HCT116 (cell line): ENCODE measurements around the gene DPY19L3. TPM values are rescaled to one million over a fixed set of nuclear protein-coding genes. Genes with fewer than 3 reads are reported as not detected.

Source experiments
- ATAC-seq: fragments of 200-7000 bp; cut with Tn5 transposase; 2 replicates; pipeline ENCODE4 v1.9.1; 2020; ENCODE audit warnings: mild to moderate bottlenecking, moderate library complexity
- BruUV-seq: library from RNA; stranded (reverse); fragments of 400-500 nt; replicated peaks from 2 replicates; lab custom pipeline; 2021; lab: Mats Ljungman, UMichigan
- CTCF ChIA-PET: fragments of 300-600 bp; sonication (Branson Sonifier 250); formaldehyde crosslinking; loops from one replicate; lab custom pipeline; 2021; ENCODE audit warnings: antibody characterized with exemption; lab: Charles Lee
- POLR2A ChIA-PET: fragments of 300-600, 350-600 bp; sonication (Branson Sonifier 250); formaldehyde crosslinking; loops from one replicate; lab custom pipeline; 2021; ENCODE audit warnings: antibody characterized with exemption; lab: Charles Lee
- RAD21 ChIA-PET, 2 experiments: fragments of 300-600 bp; sonication (Branson Sonifier 250); formaldehyde crosslinking; loops; one replicate each; lab custom pipeline; 2023; ENCODE audit warnings: low total read pairs in 2 of 2; ENCODE audit not compliant: uncharacterized antibody in 2 of 2, unreplicated experiment in 2 of 2, low non-redundant PET in 1 of 2; lab: Charles Lee
- DNase-seq: peaks from one replicate; pipeline ENCODE4 v3.0.0-alpha.2; 2010; ENCODE audit warnings: low read depth, low spot score
- H2AFZ ChIP-seq: fragments of 200-600 bp; shearing (Covaris generic), sonication (generic); 2 replicates; pipeline ENCODE4 v1.6.1; 2017; ENCODE audit warnings: low read depth, mixed run types, mixed read lengths, antibody characterized with exemption, low read length; ENCODE audit not compliant: poor library complexity, severe bottlenecking
- H3K27ac ChIP-seq: 2 replicates; pipeline ENCODE4 v1.5.1; 2012; ENCODE audit warnings: low read depth, low read length
- H3K27me3 ChIP-seq: fragments of 200-600 bp; sonication (generic); 2 replicates; pipeline ENCODE4 v1.6.1; 2016; ENCODE audit warnings: mixed run types, low read length, mixed read lengths; ENCODE audit not compliant: insufficient read depth
- H3K36me3 ChIP-seq, 2 experiments: fragments of 200-500 bp in 1 of 2; fragments of 200-600 bp in 1 of 2; sonication (Bioruptor generic) in 1 of 2; sonication (generic) in 1 of 2; 2 replicates each; pipeline versions ENCODE4 v1.5.1 to v1.6.1; 2014 to 2016; ENCODE audit warnings: low read length in 2 of 2, inconsistent platforms in 1 of 2, mixed read lengths in 1 of 2, mixed run types in 1 of 2; ENCODE audit not compliant: insufficient read depth in 2 of 2, control insufficient read depth in 1 of 2
- H3K4me1 ChIP-seq, 2 experiments: fragments of 200-600 bp in 1 of 2; sonication (generic) in 1 of 2; 2 replicates each; pipeline versions ENCODE4 v1.5.1 to v1.6.1; 2012 to 2017; ENCODE audit warnings: low read length in 2 of 2, inconsistent platforms in 1 of 2, mild to moderate bottlenecking in 1 of 2, mixed read lengths in 1 of 2, mixed run types in 1 of 2, moderate library complexity in 1 of 2; ENCODE audit not compliant: insufficient read depth in 2 of 2, control insufficient read depth in 1 of 2
- H3K4me2 ChIP-seq: fragments of 200-600 bp; sonication (generic); 2 replicates; pipeline ENCODE4 v1.6.1; 2017; ENCODE audit warnings: mixed run types, low read length, mixed read lengths
- H3K4me3 ChIP-seq, 2 experiments: fragments of 200-600 bp in 1 of 2; sonication (generic) in 1 of 2; replicated peaks in 1 of 2; 2 replicates each; pipeline ENCODE4 v1.5.1; 2011 to 2016; ENCODE audit warnings: low read length in 2 of 2, control low read depth in 1 of 2, low read depth in 1 of 2, mild to moderate bottlenecking in 1 of 2, mixed read lengths in 1 of 2, mixed run types in 1 of 2
- H3K79me2 ChIP-seq: fragments of 200-600 bp; sonication (generic); 2 replicates; pipeline ENCODE4 v1.6.1; 2017; ENCODE audit warnings: mild to moderate bottlenecking, mixed run types, low read length, moderate library complexity, mixed read lengths; ENCODE audit not compliant: insufficient read depth
- H3K9ac ChIP-seq: fragments of 200-600 bp; sonication (generic); 2 replicates; pipeline ENCODE4 v1.6.1; 2016; ENCODE audit warnings: low read length, mixed read lengths
- H3K9me2 ChIP-seq: fragments of 200-600 bp; sonication (generic), shearing (Covaris generic); 2 replicates; pipeline ENCODE4 v1.6.1; 2017; ENCODE audit warnings: mixed run types, mild to moderate bottlenecking, moderate library complexity; ENCODE audit not compliant: insufficient read depth
- H3K9me3 ChIP-seq, 2 experiments: fragments of 200-500 bp in 1 of 2; fragments of 200-600 bp in 1 of 2; sonication (Bioruptor generic) in 1 of 2; sonication (generic) in 1 of 2; 2 replicates each; pipeline ENCODE4 v1.6.1; 2014 to 2017; ENCODE audit warnings: low read length in 2 of 2, mixed read lengths in 2 of 2, inconsistent platforms in 1 of 2, low read depth in 1 of 2, mild to moderate bottlenecking in 1 of 2, mixed run types in 1 of 2, moderate library complexity in 1 of 2; ENCODE audit not compliant: control insufficient read depth in 1 of 2, insufficient read depth in 1 of 2
- H4K20me1 ChIP-seq: fragments of 200-600 bp; sonication (generic), shearing (Covaris generic); 2 replicates; pipeline ENCODE4 v1.6.1; 2017; ENCODE audit warnings: mixed run types, mild to moderate bottlenecking, moderate library complexity; ENCODE audit not compliant: insufficient read depth
- CBX3 ChIP-seq: IDR thresholded peaks from 2 replicates; pipeline ENCODE4 v1.6.1; 2012; ENCODE audit warnings: low read depth
- CEBPB ChIP-seq: IDR thresholded peaks from 2 replicates; pipeline ENCODE4 v1.6.1; 2012; ENCODE audit warnings: low read depth
- EGR1 ChIP-seq: IDR thresholded peaks from 2 replicates; pipeline ENCODE4 v1.6.1; 2012; ENCODE audit warnings: low read depth
- EZH2phosphoT487 ChIP-seq: fragments of 200-600 bp; IDR thresholded peaks from 2 replicates; pipeline ENCODE4 v1.6.1; 2018; ENCODE audit warnings: antibody characterized with exemption, borderline replicate concordance
- FOSL1 ChIP-seq: IDR thresholded peaks from 2 replicates; pipeline ENCODE4 v1.6.1; 2012; ENCODE audit warnings: low read depth
- JUND ChIP-seq: IDR thresholded peaks from 2 replicates; pipeline ENCODE4 v1.6.1; 2012
- RAD21 ChIP-seq: IDR thresholded peaks from 2 replicates; pipeline ENCODE4 v1.6.1; 2012; ENCODE audit warnings: low read depth, mild to moderate bottlenecking
- YY1 ChIP-seq: IDR thresholded peaks from 2 replicates; pipeline ENCODE4 v1.6.1; 2011; ENCODE audit warnings: low read length, low read depth, moderate library complexity, mild to moderate bottlenecking; ENCODE audit not compliant: insufficient replicate concordance; ENCODE audit errors: extremely low read depth
- ZFX ChIP-seq: fragments of 450-650 bp; IDR thresholded peaks from 2 replicates; pipeline ENCODE4 v1.6.1; 2017
- intact Hi-C: fragments of 100-400 bp; cut with micrococcal nuclease; formaldehyde crosslinking; loops from 2 replicates; pipeline ENCODE4 v1.10.0; 2022
- total RNA-seq: library from RNA; stranded (reverse); gene quantifications from one replicate; pipeline ENCODE4 v1.2.1, GENCODE V29; 2021; ENCODE audit not compliant: unreplicated experiment
- TF ChIP-seq, protein P1 (sequence below), 3 experiments: fragments of 200-600 bp in 1 of 3; sonication (generic) in 1 of 3; IDR thresholded peaks in 2 of 3; conservative IDR thresholded peaks in 1 of 3; 2 replicates each; pipeline ENCODE4 v1.5.1; 2012 to 2017; ENCODE audit warnings: low read depth in 2 of 3, low read length in 2 of 3, antibody characterized with exemption in 1 of 3, borderline replicate concordance in 1 of 3, control low read depth in 1 of 3, mild to moderate bottlenecking in 1 of 3, mixed read lengths in 1 of 3, mixed run types in 1 of 3, moderate library complexity in 1 of 3; ENCODE audit not compliant: insufficient read depth in 1 of 3
- TF ChIP-seq, protein P2 (sequence below): IDR thresholded peaks from 2 replicates; pipeline ENCODE4 v1.6.1; 2011; ENCODE audit warnings: mild to moderate bottlenecking, low read length, moderate library complexity; ENCODE audit not compliant: insufficient replicate concordance; ENCODE audit errors: extremely low read depth

Gene DPY19L3
- total RNA-seq, 1 experiment from 2014 or later, result 14.5 TPM

DNA sequence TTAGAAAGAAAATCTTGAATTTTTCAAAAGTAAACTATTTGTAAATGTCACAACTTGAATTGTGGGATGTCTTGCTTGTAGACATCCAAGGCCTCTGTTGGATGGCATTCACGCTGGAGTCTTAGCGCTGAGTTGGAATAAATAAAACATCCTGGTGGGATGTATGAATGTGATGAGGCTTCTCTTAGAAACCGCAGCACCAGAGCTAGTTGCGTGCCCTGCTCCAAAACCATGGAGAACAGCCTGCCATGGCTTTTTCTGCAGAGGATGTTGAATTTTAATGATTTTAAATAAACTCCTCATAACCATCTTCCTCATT, 70.4 kb downstream of the DPY19L3 start:
- Histone ChIP-seq H3K4me3 (no peak overlapping the region), H2AFZ (no peak overlapping the region), H3K4me1 (no peaks in the 10 kb centered on the region), H3K36me3 (no peaks in the 10 kb centered on the region), H4K20me1 (no peaks in the 10 kb centered on the region), H3K4me2 (no peak overlapping the region), H3K27me3 (no peaks in the 10 kb centered on the region), H3K9me3 (no peaks in the 10 kb centered on the region), H3K79me2 (no peaks in the 10 kb centered on the region), H3K27ac (no peak overlapping the region), H3K9me2 (no peaks in the 10 kb centered on the region), H3K9ac (no peak overlapping the region)
- intact Hi-C loops, result no loop called here
- ChIA-PET RAD21 (no interaction called here), POLR2A (no interaction called here), CTCF (no interaction called here)
- TF ChIP-seq, protein P1, sequence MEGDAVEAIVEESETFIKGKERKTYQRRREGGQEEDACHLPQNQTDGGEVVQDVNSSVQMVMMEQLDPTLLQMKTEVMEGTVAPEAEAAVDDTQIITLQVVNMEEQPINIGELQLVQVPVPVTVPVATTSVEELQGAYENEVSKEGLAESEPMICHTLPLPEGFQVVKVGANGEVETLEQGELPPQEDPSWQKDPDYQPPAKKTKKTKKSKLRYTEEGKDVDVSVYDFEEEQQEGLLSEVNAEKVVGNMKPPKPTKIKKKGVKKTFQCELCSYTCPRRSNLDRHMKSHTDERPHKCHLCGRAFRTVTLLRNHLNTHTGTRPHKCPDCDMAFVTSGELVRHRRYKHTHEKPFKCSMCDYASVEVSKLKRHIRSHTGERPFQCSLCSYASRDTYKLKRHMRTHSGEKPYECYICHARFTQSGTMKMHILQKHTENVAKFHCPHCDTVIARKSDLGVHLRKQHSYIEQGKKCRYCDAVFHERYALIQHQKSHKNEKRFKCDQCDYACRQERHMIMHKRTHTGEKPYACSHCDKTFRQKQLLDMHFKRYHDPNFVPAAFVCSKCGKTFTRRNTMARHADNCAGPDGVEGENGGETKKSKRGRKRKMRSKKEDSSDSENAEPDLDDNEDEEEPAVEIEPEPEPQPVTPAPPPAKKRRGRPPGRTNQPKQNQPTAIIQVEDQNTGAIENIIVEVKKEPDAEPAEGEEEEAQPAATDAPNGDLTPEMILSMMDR (IDR thresholded peaks at IDR 0.05 in 2 of 3, conservative IDR thresholded peaks at IDR 0.05 in 1 of 3; ENCODE audit: borderline replicate concordance in 1 of 3, insufficient read depth in 1 of 3, low read depth in 2 of 3, low read length in 2 of 3), result no peak
- TF ChIP-seq JUND (no peak), YY1 (no peak), EZH2phosphoT487 (no peak), ZFX (no peak), EGR1 (no peak), CEBPB (no peak), FOSL1 (no peak), RAD21 (no peak), CBX3 (no peak)
- no peak for DNase-seq
- no peak for ATAC-seq
- no TSS peak for BruUV-seq

DNA sequence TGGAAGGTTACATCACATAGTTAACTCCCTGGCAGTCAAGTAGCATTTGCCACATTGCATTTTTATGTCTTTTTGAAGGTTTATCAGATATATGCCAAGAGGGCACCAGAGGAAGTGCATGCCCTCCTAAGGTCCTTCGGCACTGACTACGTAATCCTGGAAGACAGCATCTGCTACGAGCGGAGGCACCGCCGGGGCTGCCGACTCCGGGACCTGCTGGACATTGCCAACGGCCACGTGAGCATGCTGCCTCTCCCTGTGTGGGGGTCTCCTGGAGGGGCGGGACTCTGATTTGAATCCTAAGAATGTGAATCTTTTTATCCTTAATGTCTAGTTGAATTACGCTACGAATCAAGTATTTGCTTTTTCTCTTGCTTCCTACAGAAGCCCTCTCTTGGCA, 74.8 kb downstream of the DPY19L3 start:
- Histone ChIP-seq H3K4me1 (no peaks in the 10 kb centered on the region), H3K4me2 (no peak overlapping the region), H3K36me3 (peaks cover 0 to 16% of the 10 kb centered on the region in 2 experiments; a peak in 2 of 4 replicates), H2AFZ (no peak overlapping the region), H3K9me2 (no peaks in the 10 kb centered on the region), H3K9me3 (no peaks in the 10 kb centered on the region), H3K27me3 (no peaks in the 10 kb centered on the region), H3K79me2 (no peaks in the 10 kb centered on the region), H3K9ac (no peak overlapping the region), H4K20me1 (no peaks in the 10 kb centered on the region), H3K4me3 (no peak overlapping the region), H3K27ac (no peak overlapping the region)
- no TSS peak for BruUV-seq
- intact Hi-C loops, result no loop called here
- ChIA-PET CTCF (no interaction called here), POLR2A (no interaction called here), RAD21 (no interaction called here)
- ATAC-seq (no peak), DNase-seq (no peak)
- no peak for TF ChIP-seq YY1
- TF ChIP-seq, protein P2, sequence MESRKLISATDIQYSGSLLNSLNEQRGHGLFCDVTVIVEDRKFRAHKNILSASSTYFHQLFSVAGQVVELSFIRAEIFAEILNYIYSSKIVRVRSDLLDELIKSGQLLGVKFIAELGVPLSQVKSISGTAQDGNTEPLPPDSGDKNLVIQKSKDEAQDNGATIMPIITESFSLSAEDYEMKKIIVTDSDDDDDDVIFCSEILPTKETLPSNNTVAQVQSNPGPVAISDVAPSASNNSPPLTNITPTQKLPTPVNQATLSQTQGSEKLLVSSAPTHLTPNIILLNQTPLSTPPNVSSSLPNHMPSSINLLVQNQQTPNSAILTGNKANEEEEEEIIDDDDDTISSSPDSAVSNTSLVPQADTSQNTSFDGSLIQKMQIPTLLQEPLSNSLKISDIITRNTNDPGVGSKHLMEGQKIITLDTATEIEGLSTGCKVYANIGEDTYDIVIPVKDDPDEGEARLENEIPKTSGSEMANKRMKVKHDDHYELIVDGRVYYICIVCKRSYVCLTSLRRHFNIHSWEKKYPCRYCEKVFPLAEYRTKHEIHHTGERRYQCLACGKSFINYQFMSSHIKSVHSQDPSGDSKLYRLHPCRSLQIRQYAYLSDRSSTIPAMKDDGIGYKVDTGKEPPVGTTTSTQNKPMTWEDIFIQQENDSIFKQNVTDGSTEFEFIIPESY, result no peak
